ENCODE data around the gene KCTD4. TPM values are rescaled to one million over a fixed set of nuclear protein-coding genes. Genes with fewer than 3 reads are reported as not detected.

Gene KCTD4
- polyA plus RNA-seq, 1 donor from 2014 or later, result 1.2 TPM

DNA sequence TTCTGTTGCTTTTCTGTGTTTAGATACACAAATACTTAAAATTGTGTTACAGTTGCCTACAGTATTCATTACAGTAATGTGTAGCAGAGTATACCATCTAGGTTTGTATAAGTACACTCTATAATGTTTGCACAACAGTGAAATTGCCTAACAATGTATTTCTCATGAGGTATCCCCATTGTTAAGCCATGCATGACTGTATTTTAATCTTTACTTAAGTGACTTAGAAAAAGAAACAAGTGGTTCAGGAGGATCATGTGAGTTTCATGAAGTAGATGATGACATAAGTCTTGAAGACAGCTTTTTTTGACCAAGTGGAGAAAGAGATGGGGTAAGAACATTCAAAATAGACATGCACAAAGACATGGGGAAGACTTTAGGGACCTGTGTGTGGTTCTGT lies 8.4 kb upstream of the KCTD4 start:
- Histone ChIP-seq H3K9me3 (ENCODE audit: low read length) (no peaks in the 10 kb centered on the region), H3K4me3 (ENCODE audit: low read length) (no peak overlapping the region), H3K27ac (ENCODE audit: low read length) (no peak overlapping the region), H4K20me1 (ENCODE audit: insufficient read depth) (no peaks in the 10 kb centered on the region), H3K9ac (ENCODE audit: low read length) (no peak overlapping the region), H3K27me3 (ENCODE audit: insufficient read depth, low read depth, low read length) (no peaks in the 10 kb centered on the region), H2AFZ (ENCODE audit: low read depth, low read length) (no peak overlapping the region), H3K4me2 (ENCODE audit: low read length) (no peak overlapping the region), H3K79me2 (replicated peaks; ENCODE audit: insufficient read depth, low read length) (no peaks in the 10 kb centered on the region), H3F3A (ENCODE audit: insufficient read depth, low read length, poor library complexity, severe bottlenecking) (no peaks in the 10 kb centered on the region), H3K9me2 (ENCODE audit: insufficient read depth, low read length) (no peaks in the 10 kb centered on the region), H3K36me3 (ENCODE audit: insufficient read depth, low read length) (no peaks in the 10 kb centered on the region)
- TF ChIP-seq, protein P1, sequence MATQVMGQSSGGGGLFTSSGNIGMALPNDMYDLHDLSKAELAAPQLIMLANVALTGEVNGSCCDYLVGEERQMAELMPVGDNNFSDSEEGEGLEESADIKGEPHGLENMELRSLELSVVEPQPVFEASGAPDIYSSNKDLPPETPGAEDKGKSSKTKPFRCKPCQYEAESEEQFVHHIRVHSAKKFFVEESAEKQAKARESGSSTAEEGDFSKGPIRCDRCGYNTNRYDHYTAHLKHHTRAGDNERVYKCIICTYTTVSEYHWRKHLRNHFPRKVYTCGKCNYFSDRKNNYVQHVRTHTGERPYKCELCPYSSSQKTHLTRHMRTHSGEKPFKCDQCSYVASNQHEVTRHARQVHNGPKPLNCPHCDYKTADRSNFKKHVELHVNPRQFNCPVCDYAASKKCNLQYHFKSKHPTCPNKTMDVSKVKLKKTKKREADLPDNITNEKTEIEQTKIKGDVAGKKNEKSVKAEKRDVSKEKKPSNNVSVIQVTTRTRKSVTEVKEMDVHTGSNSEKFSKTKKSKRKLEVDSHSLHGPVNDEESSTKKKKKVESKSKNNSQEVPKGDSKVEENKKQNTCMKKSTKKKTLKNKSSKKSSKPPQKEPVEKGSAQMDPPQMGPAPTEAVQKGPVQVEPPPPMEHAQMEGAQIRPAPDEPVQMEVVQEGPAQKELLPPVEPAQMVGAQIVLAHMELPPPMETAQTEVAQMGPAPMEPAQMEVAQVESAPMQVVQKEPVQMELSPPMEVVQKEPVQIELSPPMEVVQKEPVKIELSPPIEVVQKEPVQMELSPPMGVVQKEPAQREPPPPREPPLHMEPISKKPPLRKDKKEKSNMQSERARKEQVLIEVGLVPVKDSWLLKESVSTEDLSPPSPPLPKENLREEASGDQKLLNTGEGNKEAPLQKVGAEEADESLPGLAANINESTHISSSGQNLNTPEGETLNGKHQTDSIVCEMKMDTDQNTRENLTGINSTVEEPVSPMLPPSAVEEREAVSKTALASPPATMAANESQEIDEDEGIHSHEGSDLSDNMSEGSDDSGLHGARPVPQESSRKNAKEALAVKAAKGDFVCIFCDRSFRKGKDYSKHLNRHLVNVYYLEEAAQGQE (IDR thresholded peaks at IDR 0.05; ENCODE audit: borderline replicate concordance), result no peak

DNA sequence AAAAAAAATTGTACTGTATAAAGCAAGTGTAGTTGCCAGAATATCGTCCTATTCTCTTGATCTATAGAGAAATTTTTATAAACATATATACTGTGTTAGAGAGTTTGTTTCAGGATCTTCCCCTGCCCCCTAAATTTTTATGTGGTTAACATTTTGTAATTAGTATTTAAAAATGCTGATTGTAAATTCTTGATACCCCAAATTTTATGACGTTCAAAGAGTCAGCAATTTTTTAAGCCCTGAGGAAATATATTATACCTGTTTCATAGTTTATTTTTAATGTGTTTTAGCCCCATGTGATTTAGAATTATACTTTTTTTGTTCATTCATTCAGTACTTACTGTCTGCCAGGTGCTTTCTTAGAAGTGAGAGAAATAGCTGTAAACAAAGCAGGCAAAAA lies 7.3 kb upstream of the KCTD4 start:
- no peaks in the 10 kb centered on the region for H3K36me3 ChIP-seq (ENCODE audit: insufficient read depth, low read length)
- no peak overlapping the region for H3K4me2 ChIP-seq (ENCODE audit: low read length)

DNA sequence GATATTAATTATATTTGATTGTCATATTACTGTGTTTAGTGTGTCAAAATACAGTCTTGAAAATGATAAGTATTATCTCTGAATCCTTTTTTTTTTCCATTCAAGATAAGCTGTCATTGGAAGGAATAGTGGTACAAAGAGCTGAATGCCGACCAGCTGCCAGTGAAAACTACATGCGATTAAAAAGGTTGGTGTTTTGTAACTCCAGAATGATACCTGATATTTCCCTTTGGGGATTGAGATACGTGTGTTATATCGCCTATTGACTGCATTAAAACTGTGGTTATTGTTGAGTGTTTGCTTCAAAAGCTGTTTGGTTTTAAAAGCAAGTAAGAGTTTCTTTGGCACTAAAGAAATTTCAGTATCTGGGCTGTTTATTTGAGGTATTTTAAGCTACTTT lies 6.5 kb upstream of the KCTD4 start:
- no peak overlapping the region for H3K27ac ChIP-seq (ENCODE audit: low read length)
- no peaks in the 10 kb centered on the region for H3F3A ChIP-seq (ENCODE audit: insufficient read depth, low read length, poor library complexity, severe bottlenecking)
- H2AFZ ChIP-seq (ENCODE audit: low read depth, low read length), result no peak overlapping the region
- H3K79me2 ChIP-seq (replicated peaks; ENCODE audit: insufficient read depth, low read length), result no peaks in the 10 kb centered on the region
- TF ChIP-seq EP300 (conservative IDR thresholded peaks at IDR 0.05; ENCODE audit: poor library complexity, severe bottlenecking) (no peak), RAD21 (conservative IDR thresholded peaks at IDR 0.05) (no peak), MXI1 (conservative IDR thresholded peaks at IDR 0.05; ENCODE audit: poor library complexity, severe bottlenecking) (no peak), EZH2 (IDR thresholded peaks at IDR 0.05; ENCODE audit: borderline replicate concordance, insufficient read depth, low read length, poor library complexity, severe bottlenecking) (no peak), TAF1 (IDR thresholded peaks at IDR 0.05; ENCODE audit: low read depth) (no peak), POLR2AphosphoS5 (IDR thresholded peaks at IDR 0.05) (no peak), SMC3 (conservative IDR thresholded peaks at IDR 0.05; ENCODE audit: poor library complexity) (no peak)
- TF ChIP-seq, protein P2, sequence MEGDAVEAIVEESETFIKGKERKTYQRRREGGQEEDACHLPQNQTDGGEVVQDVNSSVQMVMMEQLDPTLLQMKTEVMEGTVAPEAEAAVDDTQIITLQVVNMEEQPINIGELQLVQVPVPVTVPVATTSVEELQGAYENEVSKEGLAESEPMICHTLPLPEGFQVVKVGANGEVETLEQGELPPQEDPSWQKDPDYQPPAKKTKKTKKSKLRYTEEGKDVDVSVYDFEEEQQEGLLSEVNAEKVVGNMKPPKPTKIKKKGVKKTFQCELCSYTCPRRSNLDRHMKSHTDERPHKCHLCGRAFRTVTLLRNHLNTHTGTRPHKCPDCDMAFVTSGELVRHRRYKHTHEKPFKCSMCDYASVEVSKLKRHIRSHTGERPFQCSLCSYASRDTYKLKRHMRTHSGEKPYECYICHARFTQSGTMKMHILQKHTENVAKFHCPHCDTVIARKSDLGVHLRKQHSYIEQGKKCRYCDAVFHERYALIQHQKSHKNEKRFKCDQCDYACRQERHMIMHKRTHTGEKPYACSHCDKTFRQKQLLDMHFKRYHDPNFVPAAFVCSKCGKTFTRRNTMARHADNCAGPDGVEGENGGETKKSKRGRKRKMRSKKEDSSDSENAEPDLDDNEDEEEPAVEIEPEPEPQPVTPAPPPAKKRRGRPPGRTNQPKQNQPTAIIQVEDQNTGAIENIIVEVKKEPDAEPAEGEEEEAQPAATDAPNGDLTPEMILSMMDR (IDR thresholded peaks at IDR 0.05; ENCODE audit: poor library complexity, severe bottlenecking), result no peak
- TF ChIP-seq, protein P1 (IDR thresholded peaks at IDR 0.05; ENCODE audit: borderline replicate concordance), result no peak
- H3K4me3 ChIP-seq (ENCODE audit: low read length), result no peak overlapping the region
- no peaks in the 10 kb centered on the region for H3K9me2 ChIP-seq (ENCODE audit: insufficient read depth, low read length)
- H3K9ac ChIP-seq (ENCODE audit: low read length), result no peak overlapping the region
- H4K20me1 ChIP-seq (ENCODE audit: insufficient read depth), result no peaks in the 10 kb centered on the region
- no peaks in the 10 kb centered on the region for H3K36me3 ChIP-seq (ENCODE audit: insufficient read depth, low read length)
- H3K4me2 ChIP-seq (ENCODE audit: low read length), result no peak overlapping the region
- H3K27me3 ChIP-seq (ENCODE audit: insufficient read depth, low read depth, low read length), result no peaks in the 10 kb centered on the region
- no peaks in the 10 kb centered on the region for H3K9me3 ChIP-seq (ENCODE audit: low read length)

More for the DNA sequence above, 7.3 kb upstream of the KCTD4 start:
- Histone ChIP-seq H3K9me3 (ENCODE audit: low read length) (no peaks in the 10 kb centered on the region), H3K4me3 (ENCODE audit: low read length) (no peak overlapping the region), H3K9me2 (ENCODE audit: insufficient read depth, low read length) (no peaks in the 10 kb centered on the region), H3K79me2 (replicated peaks; ENCODE audit: insufficient read depth, low read length) (no peaks in the 10 kb centered on the region), H3K9ac (ENCODE audit: low read length) (no peak overlapping the region), H3K27ac (ENCODE audit: low read length) (no peak overlapping the region), H3K27me3 (ENCODE audit: insufficient read depth, low read depth, low read length) (no peaks in the 10 kb centered on the region), H4K20me1 (ENCODE audit: insufficient read depth) (no peaks in the 10 kb centered on the region), H3F3A (ENCODE audit: insufficient read depth, low read length, poor library complexity, severe bottlenecking) (no peaks in the 10 kb centered on the region), H2AFZ (ENCODE audit: low read depth, low read length) (no peak overlapping the region)
- TF ChIP-seq POLR2AphosphoS5 (IDR thresholded peaks at IDR 0.05), result no peak
- no peak for TF ChIP-seq TAF1 (IDR thresholded peaks at IDR 0.05; ENCODE audit: low read depth)
- TF ChIP-seq SMC3 (conservative IDR thresholded peaks at IDR 0.05; ENCODE audit: poor library complexity), result no peak
- no peak for TF ChIP-seq EP300 (conservative IDR thresholded peaks at IDR 0.05; ENCODE audit: poor library complexity, severe bottlenecking)
- TF ChIP-seq RAD21 (conservative IDR thresholded peaks at IDR 0.05), result no peak
